Activated T-helper 2 cell treated with anti-CD3 and anti-CD28 coated beads, Interferon-gamma antibody, Interleukin-2, Interleukin-4, amounts not matched to agents 10 μg/mL and 5 μg/mL and 100 μg/mL, durations not matched to agents 14 hours and 24 hours and 36 hours (primary cell): ENCODE data around the gene TMEM178B. TPM values are rescaled to one million over a fixed set of nuclear protein-coding genes. Genes with fewer than 3 reads are reported as not detected.

Source experiments
- DNase-seq: peaks from one replicate; pipeline ENCODE4 v3.0.0; 2021; ENCODE audit warnings: low spot score
- H3K27ac Mint-ChIP-seq: one replicate; pipeline ENCODE4 v1.8.0; 2021; ENCODE audit warnings: mixed read lengths
- H3K27me3 Mint-ChIP-seq: one replicate; pipeline ENCODE4 v1.8.0; 2021; ENCODE audit warnings: low read depth, mixed read lengths
- H3K36me3 Mint-ChIP-seq: one replicate; pipeline ENCODE4 v1.8.0; 2021; ENCODE audit warnings: low read depth, mixed read lengths
- H3K4me1 Mint-ChIP-seq: one replicate; pipeline ENCODE4 v1.8.0; 2021; ENCODE audit warnings: low read depth, mixed read lengths
- H3K4me3 Mint-ChIP-seq: one replicate; pipeline ENCODE4 v1.8.0; 2021; ENCODE audit warnings: low read depth, mild to moderate bottlenecking, moderate library complexity, mixed read lengths
- H3K9me3 Mint-ChIP-seq: one replicate; pipeline ENCODE4 v1.8.0; 2021; ENCODE audit warnings: mixed read lengths
- intact Hi-C: fragments of 100-400 bp; cut with micrococcal nuclease; formaldehyde crosslinking; loops from one replicate; pipeline ENCODE4 v1.15.1; 2023
- total RNA-seq: library from RNA; stranded (reverse); gene quantifications from 2 replicates; pipeline ENCODE4 v1.2.3, GENCODE V29; 2022

The TMEM178B gene
- total RNA-seq, 1 donor from 2014 or later: 0.30 TPM

DNA sequence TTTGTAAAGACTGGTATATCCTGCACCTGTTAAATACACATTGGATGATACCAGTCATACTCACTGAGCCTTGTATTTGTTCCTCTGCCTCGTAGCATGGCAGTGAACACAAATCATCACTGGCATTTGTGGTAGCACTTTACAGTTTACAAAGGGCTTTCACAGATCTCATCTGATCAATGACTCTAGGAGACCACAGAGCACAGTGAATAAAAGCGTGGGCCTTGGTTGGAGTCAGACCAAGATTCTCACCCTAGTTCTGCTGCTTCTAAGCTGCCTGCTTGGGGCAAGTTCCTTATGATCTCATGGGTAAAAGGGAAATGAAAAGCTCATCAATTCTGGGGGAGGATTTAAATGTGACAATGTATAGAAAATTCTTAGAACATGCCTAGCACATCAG is 347.4 kb downstream of the TMEM178B start:
- Mint-ChIP-seq H3K27ac (no peak overlapping the region), H3K36me3 (no peaks in the 10 kb centered on the region), H3K4me1 (no peaks in the 10 kb centered on the region), H3K4me3 (no peak overlapping the region), H3K9me3 (no peaks in the 10 kb centered on the region), H3K27me3 (peaks cover 3% of the 10 kb centered on the region)
- DNase-seq: no peak
- intact Hi-C loops: no loop called here

DNA sequence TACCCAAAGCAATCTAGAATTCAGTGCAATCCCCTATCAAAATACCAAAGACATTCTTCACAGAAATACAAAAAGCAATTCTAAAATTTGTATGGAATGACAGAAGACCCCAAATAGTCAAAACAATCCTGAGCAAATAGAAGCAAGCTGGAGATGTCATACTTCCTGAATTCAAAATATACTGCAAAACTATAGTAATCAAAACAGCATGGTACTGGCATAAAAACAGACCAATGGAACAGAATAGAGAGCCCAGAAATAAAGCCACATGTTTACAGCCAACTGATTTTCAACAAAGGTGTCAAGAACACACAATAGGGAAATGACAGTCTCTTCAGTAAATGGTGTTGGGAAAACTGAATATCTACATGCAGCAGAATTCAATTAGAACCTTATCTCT is 353.3 kb downstream of the TMEM178B start:
- no peak for DNase-seq
- no peak overlapping the region for H3K27ac Mint-ChIP-seq

DNA sequence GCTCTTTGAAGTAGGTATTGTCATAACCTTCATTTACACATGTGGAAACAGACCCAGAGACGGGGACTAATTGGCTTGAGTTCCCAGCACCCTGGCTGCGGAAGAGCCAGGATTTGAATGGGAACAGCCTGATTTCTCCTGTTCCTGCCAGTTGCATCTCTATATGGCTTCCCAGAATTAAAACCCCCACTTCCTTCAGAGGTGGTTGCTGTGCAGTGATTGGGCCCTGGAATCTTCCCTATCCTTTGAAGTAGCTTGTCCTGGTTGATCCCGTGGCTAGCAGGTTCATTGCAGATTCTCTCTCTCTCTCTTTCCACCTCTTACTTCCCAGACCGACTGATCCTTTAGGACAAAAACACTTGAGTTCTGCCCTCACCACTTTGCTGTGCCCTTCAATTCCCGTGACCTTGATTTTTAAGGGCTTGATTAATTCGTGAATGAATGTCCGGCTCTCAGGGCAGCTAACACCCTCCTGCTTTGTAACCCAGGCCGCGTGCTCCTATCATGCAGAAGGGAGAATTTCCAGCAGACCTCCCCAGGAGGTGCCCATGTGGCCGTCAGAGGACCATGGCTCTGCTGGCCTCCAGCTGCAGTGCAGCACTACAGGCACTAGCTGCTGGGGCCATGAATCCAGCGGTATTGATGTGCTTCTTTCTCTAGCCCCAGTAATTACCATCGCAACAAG is 356.7 kb downstream of the TMEM178B start:
- H3K27ac Mint-ChIP-seq: no peak overlapping the region
- H3K36me3 Mint-ChIP-seq: no peaks in the 10 kb centered on the region
- intact Hi-C loops: no loop called here
- H3K27me3 Mint-ChIP-seq: peaks cover 8% of the 10 kb centered on the region
- H3K4me1 Mint-ChIP-seq: no peaks in the 10 kb centered on the region
- H3K4me3 Mint-ChIP-seq: no peak overlapping the region
- H3K9me3 Mint-ChIP-seq: peaks cover 8% of the 10 kb centered on the region
- no peak for DNase-seq

More for the DNA sequence above, 353.3 kb downstream of the TMEM178B start:
- H3K36me3 Mint-ChIP-seq: no peaks in the 10 kb centered on the region
- intact Hi-C loops: no loop called here
- no peak overlapping the region for H3K4me3 Mint-ChIP-seq
- peaks cover 8% of the 10 kb centered on the region for H3K27me3 Mint-ChIP-seq
- peaks cover 8% of the 10 kb centered on the region for H3K9me3 Mint-ChIP-seq
- no peaks in the 10 kb centered on the region for H3K4me1 Mint-ChIP-seq

DNA sequence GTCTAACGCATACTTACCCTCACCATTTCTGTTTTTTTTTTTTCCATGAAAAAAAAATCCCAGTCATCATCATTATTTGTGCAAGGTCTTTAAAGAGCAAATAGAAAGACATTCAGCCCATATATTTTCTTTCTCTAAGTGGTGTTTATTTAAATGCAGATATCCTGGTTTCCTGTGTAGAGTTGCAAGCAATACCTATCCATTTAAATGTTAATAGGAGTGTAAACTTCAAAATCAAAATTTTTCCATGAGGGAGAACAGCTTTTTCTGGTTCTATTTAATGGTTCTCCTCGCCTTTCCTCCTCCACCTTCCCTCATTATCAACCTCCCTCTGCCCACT is 357.2 kb downstream of the TMEM178B start:
- peaks cover 8% of the 10 kb centered on the region for H3K27me3 Mint-ChIP-seq
- intact Hi-C loops: no loop called here
- no peaks in the 10 kb centered on the region for H3K36me3 Mint-ChIP-seq
- H3K4me3 Mint-ChIP-seq: no peak overlapping the region
- H3K4me1 Mint-ChIP-seq: no peaks in the 10 kb centered on the region
- H3K9me3 Mint-ChIP-seq: peaks cover 8% of the 10 kb centered on the region
- no peak for DNase-seq
- H3K27ac Mint-ChIP-seq: no peak overlapping the region

DNA sequence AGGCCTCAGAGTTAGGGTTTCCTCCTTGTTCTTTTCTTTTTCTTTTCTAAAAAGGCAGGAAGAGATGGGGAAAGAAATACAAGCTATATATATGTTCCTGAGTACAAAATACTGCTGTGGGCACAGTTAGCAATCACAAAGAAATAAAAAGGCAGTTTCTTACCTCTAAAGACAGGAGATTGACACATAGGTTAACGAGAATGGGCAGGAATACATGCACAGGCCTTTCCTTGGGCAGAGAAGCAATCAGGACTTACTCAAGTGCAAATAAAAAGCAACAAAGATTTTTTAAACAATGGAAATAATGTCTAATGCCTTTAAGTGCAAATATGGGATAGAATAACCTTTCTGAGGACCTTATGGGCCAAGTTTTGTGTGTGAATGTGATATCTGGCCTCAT is 357.8 kb downstream of the TMEM178B start:
- H3K36me3 Mint-ChIP-seq: no peaks in the 10 kb centered on the region
- H3K27ac Mint-ChIP-seq: no peak overlapping the region
- intact Hi-C loops: no loop called here
- H3K9me3 Mint-ChIP-seq: peaks cover 8% of the 10 kb centered on the region
- H3K4me3 Mint-ChIP-seq: no peak overlapping the region
- DNase-seq: no peak
- peaks cover 10% of the 10 kb centered on the region for H3K27me3 Mint-ChIP-seq
- H3K4me1 Mint-ChIP-seq: no peaks in the 10 kb centered on the region

DNA sequence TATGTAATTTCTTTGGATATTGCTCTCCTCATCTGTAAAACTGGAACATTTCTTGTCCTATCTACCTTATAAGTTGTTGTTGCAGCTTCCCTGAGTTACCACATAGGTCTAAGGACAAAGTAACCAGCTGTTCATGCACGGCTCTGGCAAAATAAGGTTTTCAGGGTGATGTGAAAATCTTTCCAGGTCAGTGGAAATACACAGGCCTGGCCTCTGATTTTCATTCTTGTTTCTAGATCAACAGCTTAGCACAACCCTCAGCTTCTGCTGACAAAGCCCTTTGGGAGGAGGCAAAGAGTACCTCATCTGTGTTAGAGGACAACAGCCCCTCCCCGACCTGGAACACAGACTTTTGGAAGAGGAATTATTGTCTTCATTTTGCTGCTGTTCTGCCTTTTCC is 359.8 kb downstream of the TMEM178B start:
- no peaks in the 10 kb centered on the region for H3K36me3 Mint-ChIP-seq
- H3K4me3 Mint-ChIP-seq: no peak overlapping the region
- no peak overlapping the region for H3K27ac Mint-ChIP-seq
- H3K27me3 Mint-ChIP-seq: peaks cover 10% of the 10 kb centered on the region
- H3K9me3 Mint-ChIP-seq: no peaks in the 10 kb centered on the region
- intact Hi-C loops: no loop called here
- no peaks in the 10 kb centered on the region for H3K4me1 Mint-ChIP-seq
- no peak for DNase-seq

DNA sequence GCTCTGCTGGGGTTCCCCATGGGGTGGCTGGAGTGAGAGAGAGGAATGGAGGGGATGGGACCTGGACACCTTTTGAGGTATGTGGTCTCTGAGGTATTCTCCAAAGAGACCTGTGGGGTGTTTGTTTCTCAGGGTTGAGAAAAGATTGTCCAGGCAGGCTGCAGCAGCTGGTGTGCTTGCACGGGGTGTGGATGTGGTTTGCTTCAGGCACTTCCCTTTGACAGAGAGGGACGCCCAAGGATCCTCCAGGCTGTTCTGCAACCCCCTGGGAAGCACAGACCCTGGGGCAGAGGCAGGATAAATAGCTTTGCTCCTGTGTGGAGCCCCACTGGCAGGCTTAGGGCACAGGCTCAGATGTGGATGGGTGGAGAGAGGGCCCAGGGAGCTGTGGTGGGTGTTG is 362.3 kb downstream of the TMEM178B start:
- DNase-seq: no peak
- Mint-ChIP-seq H3K4me1 (no peaks in the 10 kb centered on the region), H3K27ac (no peak overlapping the region), H3K36me3 (no peaks in the 10 kb centered on the region), H3K4me3 (no peak overlapping the region), H3K27me3 (peaks cover 5% of the 10 kb centered on the region), H3K9me3 (no peaks in the 10 kb centered on the region)
- intact Hi-C loops: no loop called here

DNA sequence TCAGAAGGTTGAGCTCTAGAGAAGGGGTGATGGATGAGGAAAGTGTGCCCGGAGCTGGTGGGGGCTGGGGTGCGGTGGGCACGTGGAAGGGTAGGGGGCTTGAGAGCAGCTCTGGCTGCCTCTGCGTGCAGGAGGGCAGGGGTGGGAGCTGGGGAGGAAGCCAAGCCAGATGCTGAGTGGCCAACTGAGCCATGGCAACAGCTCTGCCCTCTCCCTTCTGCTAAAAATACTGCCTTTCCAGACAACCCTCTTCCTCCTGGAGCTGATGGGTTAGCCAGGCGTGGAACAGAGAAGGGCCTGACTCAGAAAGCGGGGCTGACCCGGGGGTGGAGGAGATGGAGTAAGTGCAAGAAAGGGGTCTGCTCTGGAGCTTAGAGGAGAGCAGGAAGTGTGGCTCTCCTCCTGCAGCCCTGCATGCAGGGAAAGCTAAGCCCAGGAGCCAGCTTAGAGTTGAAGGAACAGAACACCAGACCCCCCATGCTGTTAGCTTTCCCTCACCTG is 362.8 kb downstream of the TMEM178B start:
- no peaks in the 10 kb centered on the region for H3K36me3 Mint-ChIP-seq
- intact Hi-C loops: no loop called here

DNA sequence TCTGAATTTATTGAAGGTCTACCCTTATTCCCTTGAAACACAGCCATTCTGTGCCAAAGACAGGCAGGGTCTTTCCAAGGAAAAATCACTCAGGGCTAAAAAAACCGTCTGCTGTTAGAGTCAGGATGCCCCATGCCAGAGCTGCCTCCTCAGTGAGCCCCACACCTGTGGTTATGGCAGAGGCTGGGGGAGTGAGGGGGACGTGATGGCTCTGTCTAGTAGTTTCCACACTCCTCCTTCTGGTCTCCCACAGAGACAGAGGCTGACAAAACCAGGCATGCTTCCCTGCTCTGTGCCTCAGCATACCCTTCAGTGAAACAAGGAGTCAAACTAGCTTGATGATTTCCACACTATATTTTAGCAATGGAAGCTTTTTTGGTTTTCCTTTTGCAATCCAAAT is 365.3 kb downstream of the TMEM178B start:
- no peaks in the 10 kb centered on the region for H3K9me3 Mint-ChIP-seq
- peaks cover 9% of the 10 kb centered on the region for H3K27me3 Mint-ChIP-seq
- no peaks in the 10 kb centered on the region for H3K36me3 Mint-ChIP-seq
- no peak overlapping the region for H3K4me3 Mint-ChIP-seq
- intact Hi-C loops: no loop called here
- no peak overlapping the region for H3K27ac Mint-ChIP-seq
- H3K4me1 Mint-ChIP-seq: no peaks in the 10 kb centered on the region
- DNase-seq: no peak

More for the DNA sequence above, 362.8 kb downstream of the TMEM178B start:
- DNase-seq: no peak
- Mint-ChIP-seq H3K27me3 (peaks cover 4% of the 10 kb centered on the region), H3K9me3 (no peaks in the 10 kb centered on the region), H3K27ac (no peak overlapping the region), H3K4me1 (no peaks in the 10 kb centered on the region), H3K4me3 (no peak overlapping the region)

DNA sequence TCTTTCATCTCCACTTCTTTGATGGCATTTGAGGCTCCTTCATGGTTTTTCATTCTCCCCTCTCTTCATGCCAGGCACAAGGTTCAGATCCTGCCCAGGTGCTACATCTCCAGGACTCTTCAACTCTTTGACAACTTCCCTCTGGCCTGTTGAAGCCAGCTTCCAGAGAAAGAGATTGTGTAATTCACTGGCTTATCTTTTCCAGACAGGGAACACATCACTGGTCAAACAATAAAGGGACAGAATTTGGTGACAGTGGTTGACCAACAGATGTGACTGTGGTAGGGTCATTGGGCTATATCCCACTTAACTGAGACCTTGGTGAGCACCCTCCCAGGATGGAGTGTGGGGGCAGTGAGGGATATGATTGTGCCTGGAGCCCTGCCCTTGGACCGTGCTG is 365.9 kb downstream of the TMEM178B start:
- Mint-ChIP-seq H3K9me3 (no peaks in the 10 kb centered on the region), H3K36me3 (no peaks in the 10 kb centered on the region), H3K4me3 (no peak overlapping the region), H3K27me3 (peaks cover 11% of the 10 kb centered on the region), H3K27ac (no peak overlapping the region), H3K4me1 (no peaks in the 10 kb centered on the region)
- no peak for DNase-seq
- intact Hi-C loops: no loop called here

DNA sequence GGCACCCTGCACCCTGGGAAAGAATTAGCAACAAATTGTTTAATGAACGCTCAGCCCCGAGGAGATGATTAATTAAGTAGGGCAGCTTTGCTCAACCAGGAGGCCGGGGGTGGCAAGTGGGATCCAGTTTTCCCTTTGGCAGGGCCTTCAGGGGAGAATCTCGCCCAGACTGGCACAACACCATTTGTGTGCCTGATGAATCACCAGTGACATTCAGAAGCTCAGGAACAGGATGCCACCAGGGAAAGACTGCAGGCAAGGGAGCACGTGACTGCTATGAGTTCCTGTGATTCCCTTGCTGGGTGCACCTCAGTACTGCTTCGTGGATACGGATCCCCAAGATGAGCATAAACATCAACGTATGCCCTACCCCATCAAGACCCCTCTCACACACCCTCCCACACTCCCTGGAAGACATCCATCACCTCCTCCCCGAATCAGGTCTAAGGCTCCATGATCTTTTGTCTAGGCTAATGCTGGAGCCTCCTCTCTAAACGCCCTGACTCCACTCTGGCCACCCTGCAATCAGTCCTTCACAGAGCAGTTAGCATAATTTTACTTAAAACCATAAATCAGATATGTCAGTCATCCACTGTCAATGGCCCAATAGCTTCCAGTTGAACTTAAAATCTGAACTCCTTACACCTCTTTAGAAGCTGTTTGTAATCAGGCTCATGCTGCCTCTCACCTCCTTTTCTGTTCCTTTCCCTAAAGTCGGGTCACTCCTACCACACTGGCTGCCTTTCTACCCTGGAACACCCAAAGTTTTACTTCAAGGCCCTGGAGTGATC is 368.2 kb downstream of the TMEM178B start:
- intact Hi-C loops: no loop called here
- Mint-ChIP-seq H3K27me3 (peaks cover 12% of the 10 kb centered on the region), H3K27ac (no peak overlapping the region), H3K4me3 (no peak overlapping the region), H3K36me3 (no peaks in the 10 kb centered on the region), H3K9me3 (no peaks in the 10 kb centered on the region), H3K4me1 (no peaks in the 10 kb centered on the region)
- DNase-seq: no peak

DNA sequence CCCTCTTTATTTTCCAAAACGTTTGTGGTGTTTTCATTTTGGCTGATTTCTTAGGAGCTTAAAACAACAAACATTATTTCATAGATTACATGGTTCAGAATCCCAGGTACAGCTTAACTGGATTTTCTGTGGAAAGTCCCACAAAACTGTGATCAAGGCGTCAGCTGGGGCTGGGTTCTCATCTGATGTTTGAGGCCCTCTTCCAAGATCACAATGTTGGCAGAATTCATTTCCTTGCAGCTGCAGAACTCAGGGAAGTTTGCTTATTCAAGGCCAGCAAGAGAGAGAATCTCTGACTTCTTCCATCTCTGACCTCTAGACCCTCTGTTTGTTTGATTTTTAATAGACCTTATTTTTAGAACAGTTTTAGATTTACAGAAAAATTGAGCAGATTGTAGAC is 368.9 kb downstream of the TMEM178B start:
- H3K27ac Mint-ChIP-seq: no peak overlapping the region

DNA sequence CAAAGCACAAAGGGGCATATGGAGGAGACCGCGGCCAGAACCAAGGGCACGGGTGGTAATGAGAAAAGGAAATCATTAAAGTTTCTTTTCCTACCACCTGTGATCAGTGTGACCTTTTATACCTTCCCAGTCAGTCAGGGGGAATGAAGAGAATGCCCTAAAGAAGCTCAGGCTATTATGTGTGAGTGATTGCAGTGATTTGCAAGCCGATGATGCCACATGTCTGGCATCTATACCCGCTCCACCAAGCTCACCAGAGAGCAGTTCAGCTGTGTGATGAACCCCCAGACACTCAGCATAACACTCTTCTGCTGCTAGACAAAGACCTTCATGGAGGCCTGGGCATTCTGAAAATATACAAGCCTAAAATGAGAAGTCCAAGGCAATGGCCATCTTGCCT is 371.1 kb downstream of the TMEM178B start:
- Mint-ChIP-seq H3K36me3 (no peaks in the 10 kb centered on the region), H3K9me3 (no peaks in the 10 kb centered on the region), H3K4me1 (peaks cover under 1% of the 10 kb centered on the region), H3K27me3 (peaks cover 13% of the 10 kb centered on the region), H3K27ac (no peak overlapping the region), H3K4me3 (no peak overlapping the region)
- no peak for DNase-seq
- intact Hi-C loops: no loop called here

More for the DNA sequence above, 368.9 kb downstream of the TMEM178B start:
- Mint-ChIP-seq H3K9me3 (no peaks in the 10 kb centered on the region), H3K4me1 (no peaks in the 10 kb centered on the region), H3K27me3 (peaks cover 13% of the 10 kb centered on the region), H3K36me3 (no peaks in the 10 kb centered on the region), H3K4me3 (no peak overlapping the region)
- DNase-seq: no peak
- intact Hi-C loops: no loop called here
